Uterus (tissue), 4 donors: ENCODE measurements around the gene TMEM59. TPM values are rescaled to one million over a fixed set of nuclear protein-coding genes. Genes with fewer than 3 reads are reported as not detected.
"Not testable (repeated sequence)": the region's sequence is repeated elsewhere in the genome, so short reads cannot be mapped to it uniquely, and the experiment has no call there.

Experiments used
- DNase-seq, 2 donors: peaks; one replicate each; pipeline ENCODE4 v3.0.0-alpha.2; 2019 to 2020
- H3K27ac ChIP-seq, 2 donors: fragments of 200-600 bp; sonication (generic); 1 replicate in 1 of 2; 2 replicates in 1 of 2; pipeline ENCODE4 v1.5.1; 2016 to 2018
- H3K27me3 ChIP-seq, 2 donors: fragments of 200-600 bp; sonication (generic); one replicate each; pipeline ENCODE4 v1.5.1; 2018 to 2019; ENCODE audit warnings: control low read depth in 1 of 2
- H3K36me3 ChIP-seq, 2 donors: fragments of 200-600 bp; sonication (generic); one replicate each; pipeline ENCODE4 v1.5.1; 2019; ENCODE audit warnings: control low read depth in 1 of 2
- H3K4me1 ChIP-seq, 2 donors: fragments of 200-600 bp; sonication (generic); one replicate each; pipeline ENCODE4 v1.5.1; 2018 to 2019; ENCODE audit warnings: control low read depth in 1 of 2
- H3K4me3 ChIP-seq, 2 donors: fragments of 200-600 bp; sonication (generic); 1 replicate in 1 of 2; 2 replicates in 1 of 2; pipeline ENCODE4 v1.5.1; 2018 to 2019; ENCODE audit warnings: mild to moderate bottlenecking in 1 of 2
- H3K9me3 ChIP-seq, 2 donors: fragments of 200-600 bp; sonication (generic); one replicate each; pipeline ENCODE4 v1.5.1; 2019; ENCODE audit warnings: control low read depth in 1 of 2
- CTCF ChIP-seq, 4 experiments: fragments of 200-600 bp in 2 of 4; fragments of 450-650 bp in 2 of 4; sonication (generic) in 2 of 4; IDR thresholded peaks; one replicate each; pipeline ENCODE4 v1.5.1; 2016 to 2019; ENCODE audit warnings: antibody characterized with exemption in 4 of 4, mild to moderate bottlenecking in 2 of 4, moderate library complexity in 1 of 4
- POLR2A ChIP-seq, 2 donors: fragments of 450-650 bp; IDR thresholded peaks; one replicate each; pipeline ENCODE4 v1.6.1; 2016; ENCODE audit warnings: antibody characterized with exemption in 2 of 2, mild to moderate bottlenecking in 1 of 2, moderate library complexity in 1 of 2
- intact Hi-C: fragments of 100-400 bp; cut with DNase I; formaldehyde crosslinking; loops from one replicate; pipeline ENCODE4 v1.15.1; 2023; ENCODE audit warnings: low total_unique reads
- total RNA-seq, 4 donors: library from RNA; depleted of rRNA in 3 of 4; stranded (reverse); fragments of >200 nt in 3 of 4; gene quantifications; one replicate each; pipeline versions ENCODE4 v1.1.0 to v1.2.4, GENCODE V29; 2014 to 2023
- donor health status: DM: yes; HTN: yes; CAD: no.

TMEM59 gene
- total RNA-seq, 4 donors from 2014 or later, result 82.2 to 327 (median 301) TPM

DNA sequence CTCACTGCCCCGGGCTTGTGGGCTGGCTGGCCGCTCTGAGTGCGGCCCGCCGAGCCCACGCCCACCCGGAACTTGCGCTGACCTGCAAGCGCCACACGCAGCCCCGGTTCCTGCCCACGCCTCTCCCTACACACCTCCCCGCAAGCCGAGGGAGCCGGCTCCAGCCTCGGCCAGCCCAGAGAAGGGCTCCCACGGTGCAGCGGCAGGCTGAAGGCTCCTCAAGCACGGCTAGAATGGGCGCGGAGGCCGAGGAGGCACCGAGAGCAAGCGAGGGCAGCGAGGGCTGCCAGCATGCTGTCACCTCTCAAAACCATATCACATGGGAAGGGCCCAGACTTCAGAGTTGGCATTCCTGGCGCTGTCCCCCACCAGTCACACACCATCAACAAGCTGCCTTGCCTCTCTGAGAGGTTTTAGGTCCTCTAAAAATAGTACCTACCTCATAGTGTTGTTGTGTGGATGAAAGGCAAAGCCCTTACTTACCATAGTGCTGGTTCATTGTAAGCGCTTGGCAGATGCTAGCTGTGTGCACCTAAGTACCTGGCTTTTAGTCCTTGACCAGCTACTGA, 48.4 kb downstream of the TMEM59 start:
- Histone ChIP-seq H3K27ac (no peak overlapping the region), H3K4me3 (no peak overlapping the region), H3K27me3 (no peaks in the 10 kb centered on the region), H3K4me1 (no peaks in the 10 kb centered on the region), H3K9me3 (no peaks in the 10 kb centered on the region), H3K36me3 (no peaks in the 10 kb centered on the region)
- intact Hi-C loops, result no loop called here
- TF ChIP-seq CTCF (IDR thresholded peaks at IDR 0.05) (no peak), POLR2A (IDR thresholded peaks at IDR 0.05) (no peak)
- no peak for DNase-seq

DNA sequence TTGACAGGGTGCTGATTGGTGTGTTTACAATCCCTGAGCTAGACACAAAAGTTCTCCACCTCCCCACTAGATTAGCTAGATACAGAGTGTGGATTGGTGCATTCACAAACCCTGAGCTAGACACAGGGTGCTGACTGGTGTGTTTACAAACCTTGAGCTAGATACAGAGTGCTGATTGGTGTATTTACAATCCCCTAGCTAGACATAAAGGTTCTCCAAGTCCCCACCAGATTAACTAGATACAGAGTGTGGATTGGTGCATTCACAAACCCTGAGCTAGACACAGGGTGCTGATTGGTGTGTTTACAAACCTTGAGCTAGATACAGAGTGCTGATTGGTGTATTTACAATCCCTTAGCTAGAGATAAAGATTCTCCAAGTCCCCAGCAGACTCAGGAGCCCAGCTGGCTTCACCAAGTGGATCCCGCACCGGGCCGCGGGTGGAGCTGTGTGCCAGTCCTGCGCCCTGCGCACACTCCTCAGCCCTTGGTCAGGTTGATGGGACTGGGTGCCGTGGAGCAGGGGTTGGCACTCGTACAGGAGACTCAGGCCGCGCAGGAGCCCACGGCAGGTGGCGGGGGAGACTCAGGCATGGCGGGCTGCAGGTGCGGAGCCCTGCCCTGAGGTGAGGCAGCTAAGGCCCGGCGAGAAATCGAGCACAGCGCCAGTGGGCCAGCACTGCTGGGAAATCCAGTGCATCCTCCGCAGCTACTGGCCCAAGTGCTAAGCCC, 49.1 kb downstream of the TMEM59 start:
- intact Hi-C loops, H3K36me3 ChIP-seq, H3K9me3 ChIP-seq, DNase-seq, H3K4me1 ChIP-seq, H3K27me3 ChIP-seq, H3K4me3 ChIP-seq, H3K27ac ChIP-seq: not testable (repeated sequence)

DNA sequence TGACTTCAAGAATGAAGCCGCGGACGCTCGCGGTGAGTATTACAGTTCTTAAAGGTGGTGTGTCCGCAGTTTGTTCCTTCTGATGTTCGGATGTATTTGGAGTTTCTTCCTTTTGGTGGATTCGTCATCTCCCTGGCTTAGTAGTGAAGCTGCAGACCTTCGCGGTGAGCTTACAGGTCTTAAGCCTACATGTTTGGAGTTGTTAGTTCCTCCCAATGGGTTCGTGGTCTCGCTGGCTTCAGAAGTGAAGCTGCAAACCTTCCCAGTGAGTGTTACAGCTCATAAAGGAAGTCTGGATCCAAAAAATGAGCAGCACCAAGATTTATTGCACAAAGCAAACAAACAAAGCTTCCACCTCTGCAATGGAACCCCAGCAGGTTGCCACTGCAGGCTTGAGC, 49.8 kb downstream of the TMEM59 start:
- H3K4me3 ChIP-seq, result no peak overlapping the region
- no peak for DNase-seq
- intact Hi-C loops, result no loop called here

GRCh38 chr1:54002544-54003248, 50.3 kb downstream of the TMEM59 start:
- Histone ChIP-seq H3K4me1 (no peaks in the 10 kb centered on the region), H3K27me3 (no peaks in the 10 kb centered on the region), H3K9me3 (no peaks in the 10 kb centered on the region), H3K4me3 (no peak overlapping the region), H3K36me3 (no peaks in the 10 kb centered on the region), H3K27ac (no peak overlapping the region)
- no peak for TF ChIP-seq POLR2A (IDR thresholded peaks at IDR 0.05)
- no peak for TF ChIP-seq CTCF (IDR thresholded peaks at IDR 0.05)
- intact Hi-C loops, result no loop called here
- no peak for DNase-seq

More for the DNA sequence above, 49.8 kb downstream of the TMEM59 start:
- TF ChIP-seq CTCF (IDR thresholded peaks at IDR 0.05), result no peak
- no peak for TF ChIP-seq POLR2A (IDR thresholded peaks at IDR 0.05)
- Histone ChIP-seq H3K9me3 (no peaks in the 10 kb centered on the region), H3K36me3 (no peaks in the 10 kb centered on the region), H3K4me1 (no peaks in the 10 kb centered on the region), H3K27ac (no peak overlapping the region), H3K27me3 (no peaks in the 10 kb centered on the region)

- no peaks in the 10 kb centered on the region for H3K9me3 ChIP-seq
- intact Hi-C loops, result no loop called here
- no peak overlapping the region for H3K27ac ChIP-seq
- no peaks in the 10 kb centered on the region for H3K36me3 ChIP-seq
- no peak for TF ChIP-seq CTCF (IDR thresholded peaks at IDR 0.05)
- TF ChIP-seq POLR2A (IDR thresholded peaks at IDR 0.05), result no peak
- H3K4me3 ChIP-seq, result no peak overlapping the region
- H3K4me1 ChIP-seq, result no peaks in the 10 kb centered on the region
- no peak for DNase-seq
- no peaks in the 10 kb centered on the region for H3K27me3 ChIP-seq
Measured at GRCh38 chr1:54001591-54001990, 51.4 kb downstream of the TMEM59 start.
